Body of pancreas (tissue), 4 donors: ENCODE measurements around the gene ACSS2. TPM values are rescaled to one million over a fixed set of nuclear protein-coding genes. Genes with fewer than 3 reads are reported as not detected.

Experiments used
- ATAC-seq: fragments of 150-250 bp; one replicate; pipeline ENCODE4 v1.9.1; 2016
- DNase-seq, 4 donors: peaks; one replicate each; pipeline ENCODE4 v3.0.0-alpha.2; 2019
- H3K27ac ChIP-seq, 4 donors: fragments of 200-600 bp; sonication (generic); 1 replicate in 3 of 4; 2 replicates in 1 of 4; pipeline versions ENCODE4 v1.5.1 to v1.6.1; 2016 to 2019; ENCODE audit warnings: mild to moderate bottlenecking in 1 of 4, mixed read lengths in 1 of 4, moderate library complexity in 1 of 4
- H3K27me3 ChIP-seq, 2 donors: fragments of 200-600 bp; sonication (generic); one replicate each; pipeline ENCODE4 v1.6.0; 2016; ENCODE audit warnings: mild to moderate bottlenecking in 1 of 2
- H3K36me3 ChIP-seq, 2 donors: fragments of 200-600 bp; sonication (generic); replicated peaks in 1 of 2; 2 replicates each; pipeline ENCODE4 v1.5.1; 2016; ENCODE audit warnings: low read depth in 2 of 2; ENCODE audit not compliant: insufficient read depth in 1 of 2
- H3K4me1 ChIP-seq: fragments of 200-600 bp; sonication (generic); one replicate; pipeline ENCODE4 v1.6.0; 2016
- H3K4me3 ChIP-seq, 2 donors: fragments of 200-600 bp; sonication (generic); 1 replicate in 1 of 2; 2 replicates in 1 of 2; pipeline ENCODE4 v1.5.1; 2016 to 2019
- H3K9me3 ChIP-seq, 3 donors: fragments of 200-600 bp; sonication (generic); 1 replicate in 2 of 3; 2 replicates in 1 of 3; pipeline ENCODE4 v1.5.1; 2016
- CTCF ChIP-seq, 7 experiments: fragments of 450-650 bp in 4 of 7; fragments of 200-600 bp in 3 of 7; sonication (generic) in 3 of 7; IDR thresholded peaks; one replicate each; pipeline ENCODE4 v1.5.1; 2016 to 2019; ENCODE audit warnings: antibody characterized with exemption in 7 of 7
- POLR2A ChIP-seq, 3 donors: fragments of 450-650 bp; IDR thresholded peaks; one replicate each; pipeline ENCODE4 v1.6.1; 2016; ENCODE audit warnings: antibody characterized with exemption in 3 of 3, mild to moderate bottlenecking in 2 of 3
- WGBS, 2 donors: methylation state at CpG; one replicate each; pipeline ENCODE4 v1.1.5; 2017; 5-methylcytosine and 5-hydroxymethylcytosine counted together
- intact Hi-C: fragments of 100-400 bp; cut with DNase I; formaldehyde crosslinking; loops from one replicate; pipeline ENCODE4 v1.15.1; 2023
- total RNA-seq, 2 donors: library from RNA; depleted of rRNA; stranded (reverse); fragments of >200 nt; gene quantifications; one replicate each; pipeline ENCODE4 v1.1.0, GENCODE V29; 2016

ACSS2 gene
- total RNA-seq, 2 donors from 2014 or later = 33.9 to 78.1 TPM

- no peak overlapping the region for H3K4me3 ChIP-seq
- 75 to 79% methylated on average over 5 of the region's 5 CpGs for WGBS, 2 donors
- ATAC-seq (peak; percentile 89), DNase-seq (peak; percentile 21 to 71 (median 58))
- no peaks in the 10 kb centered on the region for H3K27me3 ChIP-seq
- H3K9me3 ChIP-seq = no peaks in the 10 kb centered on the region
- H3K4me1 ChIP-seq = peaks cover 17% of the 10 kb centered on the region
- peak overlapping the region; percentile 55 to 75 (median 69) for H3K27ac ChIP-seq
- intact Hi-C loops = no loop called here
- peaks cover 0 to 2% of the 10 kb centered on the region in 2 donors for H3K36me3 ChIP-seq
- no peak for TF ChIP-seq CTCF (IDR thresholded peaks at IDR 0.05)
- no peak for TF ChIP-seq POLR2A (IDR thresholded peaks at IDR 0.05)
Observed at GRCh38 chr20:34922654-34923381, 46.4 kb downstream of the ACSS2 start.

GRCh38 chr20:34923414-34923813 lies 47.0 kb downstream of the ACSS2 start:
- Histone ChIP-seq H3K4me1 (peaks cover 17% of the 10 kb centered on the region), H3K4me3 (no peak overlapping the region), H3K36me3 (peaks cover 0 to 4% of the 10 kb centered on the region in 2 donors), H3K27ac (peak overlapping the region; percentile 55 to 75 (median 69)), H3K9me3 (no peaks in the 10 kb centered on the region), H3K27me3 (no peaks in the 10 kb centered on the region)
- 91 to 94% methylated on average over 2 of the region's 2 CpGs for WGBS, 2 donors
- intact Hi-C loops = no loop called here
- ATAC-seq = no peak
- no peak for DNase-seq
- TF ChIP-seq CTCF (IDR thresholded peaks at IDR 0.05) (no peak), POLR2A (IDR thresholded peaks at IDR 0.05) (no peak)

DNA sequence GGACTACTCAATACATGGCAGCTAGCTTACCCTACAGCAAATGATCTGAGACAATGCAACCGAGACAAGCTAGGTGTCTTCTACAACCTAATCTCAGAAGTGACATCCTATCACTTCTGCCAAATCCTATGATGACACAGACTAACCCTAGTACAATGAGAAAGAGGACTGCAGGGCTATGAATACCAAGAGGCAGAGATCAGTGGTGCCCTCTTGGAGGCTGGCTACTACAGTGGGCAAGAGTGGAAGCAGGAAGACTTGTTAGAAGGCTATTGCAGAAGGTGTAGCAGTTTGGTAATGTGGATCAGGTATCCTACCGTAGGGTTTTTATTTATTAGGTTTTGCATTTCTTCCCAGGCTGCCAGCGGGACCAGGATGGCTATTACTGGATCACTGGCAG lies 48.9 kb downstream of the ACSS2 start:
- DNase-seq = no peak
- intact Hi-C loops = no loop called here
- no peak for TF ChIP-seq POLR2A (IDR thresholded peaks at IDR 0.05)
- Histone ChIP-seq H3K36me3 (peaks cover 0 to 4% of the 10 kb centered on the region in 2 donors), H3K4me1 (peaks cover 17% of the 10 kb centered on the region), H3K27me3 (no peaks in the 10 kb centered on the region), H3K9me3 (no peaks in the 10 kb centered on the region), H3K27ac (no peak overlapping the region), H3K4me3 (no peak overlapping the region)
- WGBS, 2 donors = 90 to 100% methylated on average over 3 of the region's 3 CpGs
- ATAC-seq = no peak

DNA sequence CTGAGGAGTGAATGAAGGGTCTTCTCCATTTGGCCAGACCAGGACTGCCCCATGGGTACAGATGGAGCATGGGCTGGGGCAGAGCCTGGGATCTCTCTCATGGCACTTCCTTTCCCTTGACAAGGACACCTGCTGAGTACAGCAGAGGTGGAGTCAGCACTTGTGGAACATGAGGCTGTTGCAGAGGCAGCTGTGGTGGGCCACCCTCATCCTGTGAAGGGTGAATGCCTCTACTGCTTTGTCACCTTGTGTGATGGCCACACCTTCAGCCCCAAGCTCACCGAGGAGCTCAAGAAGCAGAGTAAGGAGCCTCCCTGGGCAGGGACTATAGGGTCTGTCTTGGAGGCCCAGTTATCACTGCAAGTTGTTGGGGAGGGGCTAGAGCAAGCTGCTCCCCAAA lies 49.6 kb downstream of the ACSS2 start:
- peaks cover 0 to 4% of the 10 kb centered on the region in 2 donors for H3K36me3 ChIP-seq
- WGBS, 2 donors = 90 to 100% methylated on average over 1 of the region's 1 CpG
- TF ChIP-seq CTCF (IDR thresholded peaks at IDR 0.05) = no peak
- TF ChIP-seq POLR2A (IDR thresholded peaks at IDR 0.05) = no peak
- no peaks in the 10 kb centered on the region for H3K27me3 ChIP-seq
- H3K4me1 ChIP-seq = peaks cover 17% of the 10 kb centered on the region
- no peak overlapping the region for H3K4me3 ChIP-seq
- DNase-seq (no peak), ATAC-seq (no peak)
- intact Hi-C loops = no loop called here
- H3K27ac ChIP-seq = no peak overlapping the region
- no peaks in the 10 kb centered on the region for H3K9me3 ChIP-seq

DNA sequence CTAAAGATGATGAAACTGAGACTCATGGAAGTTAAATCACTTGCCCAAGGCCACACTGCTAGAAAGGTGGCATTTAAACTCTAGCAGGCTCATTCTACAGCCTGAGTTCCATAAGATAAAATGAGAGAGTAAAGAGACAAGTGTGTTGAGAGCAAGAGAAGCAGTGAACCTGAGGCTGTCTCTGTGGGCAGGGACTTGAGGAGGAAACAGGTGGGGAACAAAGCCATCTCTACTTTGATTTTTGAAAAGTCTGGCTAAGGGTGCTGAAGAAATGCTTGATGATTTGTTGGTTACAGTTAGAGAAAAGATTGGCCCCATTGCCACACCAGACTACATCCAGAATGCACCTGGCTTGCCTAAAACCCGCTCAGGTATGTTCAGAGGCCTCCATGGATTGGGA lies 50.2 kb downstream of the ACSS2 start:
- intact Hi-C loops = no loop called here

More for the DNA sequence above, 50.2 kb downstream of the ACSS2 start:
- no peak overlapping the region for H3K27ac ChIP-seq
- H3K36me3 ChIP-seq = peaks cover 0 to 4% of the 10 kb centered on the region in 2 donors
- H3K27me3 ChIP-seq = no peaks in the 10 kb centered on the region
- H3K4me3 ChIP-seq = no peak overlapping the region
- 100% methylated on average over 1 of the region's 1 CpG for WGBS, 2 donors
- DNase-seq (no peak), ATAC-seq (no peak)
- H3K4me1 ChIP-seq = peaks cover 17% of the 10 kb centered on the region
- H3K9me3 ChIP-seq = no peaks in the 10 kb centered on the region
- no peak for TF ChIP-seq CTCF (IDR thresholded peaks at IDR 0.05)
- no peak for TF ChIP-seq POLR2A (IDR thresholded peaks at IDR 0.05)
